H9 (cell line): ENCODE results near the gene MAP2. TPM values are rescaled to one million over a fixed set of nuclear protein-coding genes. Genes with fewer than 3 reads are reported as not detected.

Experiments used
- DNase-seq: peaks from one replicate; pipeline ENCODE4 v3.0.0-alpha.2; 2017
- H2AFZ ChIP-seq: one replicate; pipeline ENCODE4 v1.6.1; 2013; ENCODE audit warnings: mild to moderate bottlenecking, low read length, control low read depth, moderate library complexity
- H2AK5ac ChIP-seq: 2 replicates; pipeline ENCODE4 v1.6.1; 2013; ENCODE audit warnings: low read length, control low read depth, mixed read lengths; ENCODE audit not compliant: insufficient read length
- H2BK120ac ChIP-seq: one replicate; pipeline ENCODE4 v1.6.1; 2013; ENCODE audit warnings: low read depth, mild to moderate bottlenecking, low read length, control low read depth, inconsistent platforms; ENCODE audit not compliant: poor library complexity, severe bottlenecking
- H2BK12ac ChIP-seq: 2 replicates; pipeline ENCODE4 v1.6.1; 2013; ENCODE audit warnings: low read length, control low read depth, mixed read lengths, low read depth; ENCODE audit not compliant: insufficient read length
- H2BK15ac ChIP-seq: 2 replicates; pipeline ENCODE4 v1.6.1; 2013; ENCODE audit warnings: low read depth, low read length, control low read depth
- H2BK20ac ChIP-seq: one replicate; pipeline ENCODE4 v1.6.1; 2013; ENCODE audit warnings: low read depth, mild to moderate bottlenecking, low read length, control low read depth, inconsistent platforms; ENCODE audit not compliant: poor library complexity, severe bottlenecking
- H2BK5ac ChIP-seq: 2 replicates; pipeline ENCODE4 v1.6.1; 2013; ENCODE audit warnings: low read length, control low read depth, mixed read lengths; ENCODE audit not compliant: insufficient read length
- H3K14ac ChIP-seq: 2 replicates; pipeline ENCODE4 v1.6.1; 2013; ENCODE audit warnings: low read length, control low read depth; ENCODE audit not compliant: insufficient read depth
- H3K18ac ChIP-seq: 2 replicates; pipeline ENCODE4 v1.6.1; 2013; ENCODE audit warnings: low read depth, mild to moderate bottlenecking, mixed read lengths, low read length, control low read depth; ENCODE audit not compliant: insufficient read length
- H3K23ac ChIP-seq: 2 replicates; pipeline ENCODE4 v1.6.1; 2013; ENCODE audit warnings: low read length, control low read depth, mixed read lengths, low read depth; ENCODE audit not compliant: insufficient read length
- H3K23me2 ChIP-seq: 2 replicates; pipeline ENCODE4 v1.6.1; 2013; ENCODE audit warnings: low read depth, mild to moderate bottlenecking, mixed read lengths, low read length, control low read depth; ENCODE audit not compliant: insufficient read length, poor library complexity, severe bottlenecking
- H3K27ac ChIP-seq: 2 replicates; pipeline ENCODE4 v1.5.1; 2013; ENCODE audit warnings: low read length, control low read depth, mixed read lengths, low read depth; ENCODE audit not compliant: insufficient read length
- H3K27me3 ChIP-seq: 2 replicates; pipeline ENCODE4 v1.6.1; 2013; ENCODE audit warnings: low read length, control low read depth, inconsistent platforms; ENCODE audit not compliant: insufficient read depth
- H3K4ac ChIP-seq: 2 replicates; pipeline ENCODE4 v1.6.1; 2013; ENCODE audit warnings: low read depth, mild to moderate bottlenecking, control low read depth, inconsistent platforms, low read length, moderate library complexity
- H3K4me1 ChIP-seq: 2 replicates; pipeline ENCODE4 v1.6.1; 2013; ENCODE audit warnings: low read length, control low read depth, inconsistent platforms; ENCODE audit not compliant: insufficient read depth
- H3K4me2 ChIP-seq: 2 replicates; pipeline ENCODE4 v1.6.1; 2013; ENCODE audit warnings: low read length, control low read depth, mixed read lengths; ENCODE audit not compliant: insufficient read length, insufficient read depth
- H3K56ac ChIP-seq: 2 replicates; pipeline ENCODE4 v1.6.1; 2013; ENCODE audit warnings: low read depth, mild to moderate bottlenecking, mixed read lengths, low read length, control low read depth; ENCODE audit not compliant: insufficient read length
- H3K79me1 ChIP-seq: 2 replicates; pipeline ENCODE4 v1.6.1; 2013; ENCODE audit warnings: low read depth, mild to moderate bottlenecking, moderate library complexity, low read length, control low read depth, inconsistent platforms; ENCODE audit not compliant: insufficient read depth, poor library complexity, severe bottlenecking
- H3K79me2 ChIP-seq: 2 replicates; pipeline ENCODE4 v1.6.1; 2013; ENCODE audit warnings: low read length, control low read depth, inconsistent platforms; ENCODE audit not compliant: insufficient read depth
- H3K9ac ChIP-seq: 2 replicates; pipeline ENCODE4 v1.6.1; 2013; ENCODE audit warnings: low read length, control low read depth, mixed read lengths; ENCODE audit not compliant: insufficient read length; ENCODE audit errors: extremely low read depth
- H3K9me3 ChIP-seq: one replicate; pipeline ENCODE4 v1.6.1; 2013; ENCODE audit warnings: low read depth, low read length, inconsistent platforms; ENCODE audit not compliant: control insufficient read depth
- H3T11ph ChIP-seq: one replicate; pipeline ENCODE4 v1.6.1; 2013; ENCODE audit warnings: mild to moderate bottlenecking, low read length, control low read depth, inconsistent platforms
- H4K20me1 ChIP-seq: one replicate; pipeline ENCODE4 v1.6.1; 2013; ENCODE audit not compliant: control insufficient read depth, insufficient read length, insufficient read depth
- H4K5ac ChIP-seq: 2 replicates; pipeline ENCODE4 v1.6.1; 2013; ENCODE audit warnings: low read depth, mild to moderate bottlenecking, mixed read lengths, low read length, control low read depth; ENCODE audit not compliant: insufficient read length
- H4K8ac ChIP-seq: replicated peaks from 2 replicates; pipeline ENCODE4 v1.6.1; 2013; ENCODE audit warnings: low read length, control low read depth, mixed read lengths, low read depth; ENCODE audit not compliant: insufficient read length
- H4K91ac ChIP-seq: 2 replicates; pipeline ENCODE4 v1.6.1; 2013; ENCODE audit warnings: low read depth, mild to moderate bottlenecking, moderate library complexity, mixed read lengths, low read length, control low read depth; ENCODE audit not compliant: insufficient read length
- H3K27ac Mint-ChIP-seq, 3 experiments: 2 replicates in 2 of 3; 3 replicates in 1 of 3; pipeline ENCODE4 v1.8.0; 2020 to 2021; ENCODE audit warnings: mixed read lengths in 3 of 3, mild to moderate bottlenecking in 1 of 3, moderate library complexity in 1 of 3
- H3K27me3 Mint-ChIP-seq: 2 replicates; pipeline ENCODE4 v1.8.0; 2021; ENCODE audit warnings: low read depth, mild to moderate bottlenecking, moderate library complexity, mixed read lengths
- H3K36me3 Mint-ChIP-seq, 3 experiments: 2 replicates in 2 of 3; 3 replicates in 1 of 3; pipeline ENCODE4 v1.8.0; 2020 to 2021; ENCODE audit warnings: low read depth in 3 of 3, mixed read lengths in 3 of 3; ENCODE audit not compliant: insufficient read depth in 1 of 3
- H3K4me1 Mint-ChIP-seq, 2 experiments: 2 replicates each; pipeline ENCODE4 v1.8.0; 2020; ENCODE audit warnings: mixed read lengths in 2 of 2
- H3K4me3 Mint-ChIP-seq, 2 experiments: 2 replicates in 1 of 2; 3 replicates in 1 of 2; pipeline ENCODE4 v1.8.0; 2020 to 2021; ENCODE audit warnings: mild to moderate bottlenecking in 2 of 2, mixed read lengths in 2 of 2, moderate library complexity in 1 of 2
- H3K9me3 Mint-ChIP-seq, 2 experiments: 2 replicates in 1 of 2; 3 replicates in 1 of 2; pipeline ENCODE4 v1.8.0; 2020; ENCODE audit warnings: mild to moderate bottlenecking in 2 of 2, mixed read lengths in 2 of 2, moderate library complexity in 1 of 2
- CTCF ChIP-seq: fragments of 200-600 bp; sonication (generic); conservative IDR thresholded peaks from 3 replicates; pipeline ENCODE4 v1.8.0; 2021; ENCODE audit warnings: antibody characterized with exemption, mild to moderate bottlenecking
- WGBS: extraction: QIAGEN DNeasy Blood & Tissue Kit; methylation state at CpG from one replicate; pipeline ENCODE4 v1.1.7; 2013; ENCODE audit warnings: missing lambda C conversion rate, low lambda C conversion rate, mixed read lengths; ENCODE audit not compliant: insufficient read length; ENCODE audit errors: extremely low coverage; 5-methylcytosine and 5-hydroxymethylcytosine counted together
- total RNA-seq: library from RNA; stranded (reverse); gene quantifications from 2 replicates; pipeline ENCODE4 v1.2.1, GENCODE V29; 2021

Gene MAP2
- total RNA-seq, 1 experiment from 2014 or later = 0.87 TPM

GRCh38 chr2:209470466-209470865, 46.6 kb downstream of the MAP2 start:
- peaks cover 2% of the 10 kb centered on the region; the same call in 1 of the 2 replicates for H3K27me3 Mint-ChIP-seq
- H3K14ac ChIP-seq = no peak overlapping the region
- no peak overlapping the region for H3K56ac ChIP-seq
- H4K20me1 ChIP-seq = no peaks in the 10 kb centered on the region
- no peak overlapping the region for H3K4me2 ChIP-seq
- no peak overlapping the region for H3K4me3 Mint-ChIP-seq
- H2BK120ac ChIP-seq = no peak overlapping the region
- WGBS = no CpG with 5 or more reads among the region's 2 CpGs
- H3K79me1 ChIP-seq = no peaks in the 10 kb centered on the region
- H2AK5ac ChIP-seq = no peak overlapping the region
- H3K36me3 Mint-ChIP-seq = peaks cover 0 to 12% (median 8%) of the 10 kb centered on the region in 3 experiments; a peak in 5 of 7 replicates
- H4K5ac ChIP-seq = no peak overlapping the region
- no peak overlapping the region for H3T11ph ChIP-seq
- H2BK12ac ChIP-seq = no peak overlapping the region
- no peak overlapping the region for H3K27ac Mint-ChIP-seq
- no peak overlapping the region for H2BK15ac ChIP-seq
- H3K23me2 ChIP-seq = no peaks in the 10 kb centered on the region
- no peaks in the 10 kb centered on the region for H3K9me3 ChIP-seq
- no peak overlapping the region for H3K23ac ChIP-seq
- no peak overlapping the region for H3K27ac ChIP-seq
- H2BK5ac ChIP-seq = no peak overlapping the region
- H3K4ac ChIP-seq = no peak overlapping the region
- H3K9ac ChIP-seq = no peak overlapping the region
- no peak overlapping the region for H3K18ac ChIP-seq
- no peak for DNase-seq
- no peak overlapping the region for H2BK20ac ChIP-seq
- H3K9me3 Mint-ChIP-seq = peaks cover 0 to 6% of the 10 kb centered on the region in 2 experiments
- no peak overlapping the region for H4K91ac ChIP-seq
- H3K4me1 ChIP-seq = no peaks in the 10 kb centered on the region; the same call in 1 of the 2 replicates
- H3K4me1 Mint-ChIP-seq = peaks cover 10 to 18% of the 10 kb centered on the region in 2 experiments
- H3K27me3 ChIP-seq = no peaks in the 10 kb centered on the region
- no peak overlapping the region for H2AFZ ChIP-seq
- no peak for TF ChIP-seq CTCF
- H3K79me2 ChIP-seq = no peaks in the 10 kb centered on the region
- H4K8ac ChIP-seq = no peak overlapping the region
